ENCODE measurements around the gene NT5M.

NT5M gene

DNA sequence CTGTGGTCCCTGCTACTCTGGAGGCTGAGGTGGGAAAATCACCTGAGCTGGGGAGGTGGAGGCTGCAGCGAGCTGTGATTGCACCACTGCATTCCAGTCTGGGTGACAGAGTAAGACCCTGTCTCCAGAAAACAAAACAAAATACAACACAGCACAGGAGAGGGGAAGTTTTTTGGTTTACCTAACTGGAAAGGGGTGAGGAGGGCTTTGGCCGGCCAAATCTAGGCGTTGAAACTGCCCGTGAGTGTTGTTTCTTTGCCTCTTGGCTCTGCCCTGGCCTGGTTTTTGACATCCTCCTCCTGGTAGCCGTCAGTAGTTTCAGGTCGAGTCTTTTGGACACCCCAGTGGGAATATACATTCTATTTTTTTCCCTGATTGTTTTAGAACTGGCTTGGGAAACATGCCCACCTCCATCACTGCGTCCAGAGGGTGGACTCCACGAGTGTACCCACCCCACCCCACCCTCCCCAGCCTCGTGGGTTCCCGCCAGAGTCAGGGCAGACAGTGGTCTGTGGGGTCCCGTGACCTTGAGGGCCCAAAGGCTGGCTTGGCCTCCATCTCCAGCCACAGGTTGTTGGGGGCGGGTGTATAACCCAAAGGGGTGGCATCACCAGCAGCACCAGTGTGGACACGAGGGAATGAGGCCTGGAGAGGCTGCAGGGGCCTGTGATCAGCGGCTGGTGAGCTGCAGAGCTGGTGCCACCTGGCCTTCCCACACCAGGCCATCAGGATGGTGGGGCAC, 42.7 kb downstream of the NT5M start:
- TF ChIP-seq, protein P1, sequence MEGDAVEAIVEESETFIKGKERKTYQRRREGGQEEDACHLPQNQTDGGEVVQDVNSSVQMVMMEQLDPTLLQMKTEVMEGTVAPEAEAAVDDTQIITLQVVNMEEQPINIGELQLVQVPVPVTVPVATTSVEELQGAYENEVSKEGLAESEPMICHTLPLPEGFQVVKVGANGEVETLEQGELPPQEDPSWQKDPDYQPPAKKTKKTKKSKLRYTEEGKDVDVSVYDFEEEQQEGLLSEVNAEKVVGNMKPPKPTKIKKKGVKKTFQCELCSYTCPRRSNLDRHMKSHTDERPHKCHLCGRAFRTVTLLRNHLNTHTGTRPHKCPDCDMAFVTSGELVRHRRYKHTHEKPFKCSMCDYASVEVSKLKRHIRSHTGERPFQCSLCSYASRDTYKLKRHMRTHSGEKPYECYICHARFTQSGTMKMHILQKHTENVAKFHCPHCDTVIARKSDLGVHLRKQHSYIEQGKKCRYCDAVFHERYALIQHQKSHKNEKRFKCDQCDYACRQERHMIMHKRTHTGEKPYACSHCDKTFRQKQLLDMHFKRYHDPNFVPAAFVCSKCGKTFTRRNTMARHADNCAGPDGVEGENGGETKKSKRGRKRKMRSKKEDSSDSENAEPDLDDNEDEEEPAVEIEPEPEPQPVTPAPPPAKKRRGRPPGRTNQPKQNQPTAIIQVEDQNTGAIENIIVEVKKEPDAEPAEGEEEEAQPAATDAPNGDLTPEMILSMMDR (conservative IDR thresholded peaks at IDR 0.05): no peak
- no peak for TF ChIP-seq ZFX (IDR thresholded peaks at IDR 0.05)
- no peak overlapping the region for H3K27ac ChIP-seq

DNA sequence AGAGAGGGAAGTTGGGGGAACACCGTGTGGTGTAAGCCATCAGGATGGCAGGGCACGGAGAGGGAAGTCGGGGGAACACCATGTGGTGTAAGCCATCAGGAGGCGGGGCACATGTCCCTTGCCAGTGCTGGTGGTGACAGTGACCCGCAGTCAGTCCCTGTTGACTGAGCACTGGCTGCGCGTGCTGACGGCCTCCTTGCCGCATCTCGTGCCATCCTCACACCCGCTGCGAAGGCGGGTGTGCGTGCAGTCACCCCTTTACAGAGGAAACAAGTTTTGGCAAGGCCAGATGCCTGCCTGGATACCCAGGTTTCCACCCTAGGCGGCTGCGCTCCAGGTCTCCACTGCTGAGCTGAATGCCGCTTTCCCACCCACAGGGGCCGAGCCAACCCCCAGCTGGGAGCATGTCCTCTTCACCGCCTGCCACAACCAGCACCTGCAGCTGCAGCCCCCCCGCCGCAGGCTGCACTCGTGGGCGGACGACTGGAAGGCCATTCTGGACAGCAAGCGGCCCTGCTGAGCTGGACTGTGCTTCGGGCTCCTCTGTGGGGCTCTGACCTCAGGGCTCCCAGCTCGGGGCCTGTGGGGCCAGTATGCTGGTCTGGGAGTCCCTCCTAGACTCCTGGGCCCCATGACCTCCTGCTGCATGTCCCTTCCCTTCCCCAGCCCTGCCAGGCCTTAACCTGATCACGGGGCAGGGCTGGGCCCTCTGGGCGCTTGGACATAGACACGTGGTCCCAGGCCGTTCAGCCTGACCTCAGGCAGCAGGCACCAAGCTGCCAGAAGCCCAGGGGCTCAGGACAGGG, 43.5 kb downstream of the NT5M start:
- no peak for TF ChIP-seq ZFX (IDR thresholded peaks at IDR 0.05)
- H3K27ac ChIP-seq: no peak overlapping the region

DNA sequence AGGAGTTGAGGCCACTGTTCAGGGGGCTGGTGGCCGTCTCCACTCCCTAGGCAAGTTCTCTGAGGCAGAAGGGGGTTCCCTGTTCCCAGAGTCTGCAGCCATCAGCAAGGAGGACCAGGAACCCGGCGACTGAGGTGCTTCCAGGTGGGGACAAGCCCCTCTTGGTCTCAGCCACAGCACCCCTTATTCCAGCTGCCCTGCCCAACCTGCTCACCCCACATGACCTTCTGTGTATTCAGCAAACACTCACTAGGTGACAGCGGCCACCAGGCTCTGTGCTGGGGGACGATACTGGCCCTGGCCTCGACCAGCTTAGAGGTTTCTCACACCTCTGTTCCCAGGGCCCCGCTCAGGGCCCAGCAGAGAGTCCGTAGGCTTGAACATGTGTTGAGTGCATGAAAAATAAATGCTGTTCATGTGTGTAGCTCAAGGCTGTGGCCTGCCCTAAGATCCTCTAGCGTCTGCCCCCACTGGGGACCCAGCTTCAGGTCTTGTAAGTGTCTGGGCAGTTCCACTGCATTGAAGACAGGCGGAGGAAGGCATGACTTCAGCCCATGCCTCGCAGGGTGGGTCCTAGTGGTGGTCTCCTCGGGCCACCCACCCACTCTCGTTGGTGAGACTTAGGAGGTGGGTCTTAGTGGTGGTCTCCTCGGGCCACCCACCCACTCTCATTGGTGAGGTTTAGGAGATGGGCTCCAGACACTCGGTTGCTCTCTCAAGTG, 44.2 kb downstream of the NT5M start:
- H3K27ac ChIP-seq: no peak overlapping the region
- no peak for TF ChIP-seq ZFX (IDR thresholded peaks at IDR 0.05)
- TF ChIP-seq, protein P1 (conservative IDR thresholded peaks at IDR 0.05): no peak

DNA sequence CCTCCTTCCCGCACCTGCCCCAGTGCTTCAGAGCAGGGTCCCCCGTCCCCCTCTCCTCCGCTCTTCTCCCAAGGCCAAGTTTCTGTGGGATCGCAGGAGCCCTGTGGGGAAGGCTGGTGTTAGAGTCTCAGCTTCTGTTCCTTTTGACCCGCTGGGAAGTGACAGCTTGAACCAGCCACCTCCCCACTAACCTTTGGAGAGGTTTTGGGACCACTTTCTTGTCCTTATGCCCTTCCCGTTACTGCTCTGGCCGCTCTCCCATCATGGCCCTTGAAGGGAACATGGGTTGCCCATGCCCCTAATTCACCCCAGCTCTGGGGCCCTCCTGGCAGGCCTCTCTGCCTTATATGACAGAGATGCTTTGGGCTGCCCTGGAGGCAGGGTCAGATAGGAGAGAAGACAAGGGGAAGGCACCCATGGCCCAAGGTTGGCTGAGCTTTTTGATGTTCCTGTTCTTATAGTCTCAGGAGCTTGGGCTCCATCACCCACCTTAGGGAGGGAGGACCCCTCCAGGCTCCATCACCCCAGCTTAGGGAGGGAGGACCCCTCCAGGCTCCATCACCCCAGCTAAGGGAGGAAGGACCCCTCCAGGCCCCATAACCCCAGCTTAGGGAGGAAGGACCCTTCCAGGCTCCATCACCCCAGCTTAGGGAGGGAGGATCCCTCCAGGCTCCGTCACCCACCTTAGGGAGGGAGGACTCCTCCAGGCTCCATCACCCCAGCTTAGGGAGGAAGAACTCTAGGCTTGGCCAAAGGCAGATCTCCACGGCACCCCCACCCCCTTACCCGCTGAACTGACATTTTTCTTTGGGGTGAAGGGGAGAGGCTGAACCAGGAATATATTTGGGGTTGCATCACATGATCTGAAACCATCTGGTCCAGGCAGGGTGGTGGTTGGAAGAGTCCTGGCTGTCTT, 45.0 kb downstream of the NT5M start:
- TF ChIP-seq ZFX (IDR thresholded peaks at IDR 0.05): no peak
- TF ChIP-seq, protein P1 (conservative IDR thresholded peaks at IDR 0.05): no peak
- no peak overlapping the region for H3K27ac ChIP-seq

DNA sequence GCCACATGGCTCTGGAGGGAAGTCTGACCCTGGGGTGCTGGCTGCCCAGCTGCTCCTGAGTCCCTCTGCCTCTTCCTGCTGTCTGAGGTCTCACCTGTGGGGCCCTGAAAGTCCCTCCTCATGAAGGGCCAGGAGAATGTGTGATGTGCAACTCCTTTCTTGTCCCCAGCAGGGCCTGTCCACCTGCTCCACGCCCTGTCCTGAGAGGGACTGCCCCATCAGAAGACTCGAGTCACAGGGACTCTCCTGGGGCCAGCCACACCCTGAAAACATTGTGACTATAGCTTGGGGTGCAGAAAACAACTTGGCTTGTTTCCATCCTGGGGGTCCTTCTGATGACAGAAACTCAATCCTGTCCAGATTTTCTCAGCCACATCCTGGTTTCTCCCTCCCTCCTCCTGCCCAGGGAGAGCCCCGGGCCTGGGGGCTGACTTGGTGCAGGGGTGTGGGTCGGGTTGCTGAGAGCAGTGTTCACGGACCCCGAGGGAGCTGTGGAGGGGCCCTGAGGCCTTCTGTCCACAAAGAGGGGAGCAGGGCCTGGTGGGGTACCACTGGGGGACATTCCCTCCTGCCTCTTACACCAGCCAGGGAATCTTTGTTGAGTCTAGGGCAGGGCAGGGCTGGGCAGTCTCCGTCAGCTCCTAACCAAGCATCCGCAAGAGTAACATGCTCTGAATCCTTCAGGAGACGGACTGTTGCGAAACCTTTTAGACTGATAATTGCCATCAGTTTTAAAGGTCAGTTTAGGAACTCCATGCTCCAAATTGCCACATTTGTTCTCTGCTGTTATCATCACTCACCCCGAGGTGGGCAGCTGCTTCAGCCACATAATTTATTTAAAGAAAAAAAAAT, 45.9 kb downstream of the NT5M start:
- H3K27ac ChIP-seq: no peak overlapping the region
- TF ChIP-seq, protein P1 (conservative IDR thresholded peaks at IDR 0.05): no peak
- no peak for TF ChIP-seq ZFX (IDR thresholded peaks at IDR 0.05)

DNA sequence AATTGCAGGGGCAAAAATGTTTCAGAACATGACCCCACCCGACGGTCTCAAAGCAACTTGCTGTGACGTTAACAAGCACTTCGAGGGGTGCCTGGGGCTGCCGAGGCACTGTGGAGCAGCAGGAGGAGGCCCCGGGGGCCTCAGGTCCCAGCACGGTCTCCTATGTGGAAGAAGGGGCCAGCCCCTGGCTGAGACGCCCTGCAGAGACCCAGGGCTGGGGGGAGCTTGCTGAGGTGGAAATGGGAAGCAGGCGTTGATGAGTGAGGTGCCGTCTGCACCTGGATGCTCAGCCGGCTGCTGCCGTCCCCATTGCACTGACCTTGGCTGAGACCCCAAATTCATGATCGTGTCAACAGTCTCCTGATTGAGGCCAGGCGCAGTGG, 46.5 kb downstream of the NT5M start:
- no peak overlapping the region for H3K27ac ChIP-seq
- TF ChIP-seq, protein P1 (conservative IDR thresholded peaks at IDR 0.05): no peak
- no peak for TF ChIP-seq ZFX (IDR thresholded peaks at IDR 0.05)
